HepG2 (cell line): ENCODE measurements around the gene JMJD6. TPM values are rescaled to one million over a fixed set of nuclear protein-coding genes. Genes with fewer than 3 reads are reported as not detected.

ENCODE experiments used
- ATF7 ChIP-seq, 2 experiments: fragments of 450-650 bp in 1 of 2; sonication (generic) in 1 of 2; formaldehyde crosslinking in 1 of 2; IDR thresholded peaks; 2 replicates each; pipeline versions ENCODE4 v1.4.0 to v1.6.1; 2016 to 2020; ENCODE audit warnings: antibody characterized with exemption in 1 of 2, mild to moderate bottlenecking in 1 of 2, missing genetic modification reagents in 1 of 2
- BORCS8-MEF2B ChIP-seq: sonication (generic); formaldehyde crosslinking; IDR thresholded peaks from 2 replicates; pipeline ENCODE4 v1.8.0; 2022; ENCODE audit warnings: mild to moderate bottlenecking, missing genetic modification reagents
- CREB3 ChIP-seq: sonication (generic); formaldehyde crosslinking; IDR thresholded peaks from 2 replicates; pipeline ENCODE4 v1.5.0; 2020; ENCODE audit warnings: missing genetic modification reagents
- HNF4G ChIP-seq, 2 experiments: sonication (generic) in 1 of 2; formaldehyde crosslinking in 1 of 2; IDR thresholded peaks; 2 replicates each; pipeline versions ENCODE4 v1.4.0 to v1.6.1; 2011 to 2020; ENCODE audit warnings: borderline replicate concordance in 2 of 2, low read depth in 2 of 2, mild to moderate bottlenecking in 2 of 2, low read length in 1 of 2, missing genetic modification reagents in 1 of 2, moderate library complexity in 1 of 2
- HOXA5 ChIP-seq: sonication (generic); formaldehyde crosslinking; IDR thresholded peaks from 2 replicates; pipeline ENCODE4 v1.4.0; 2020; ENCODE audit warnings: missing genetic modification reagents
- NONO ChIP-seq, 2 experiments: fragments of 450-650 bp in 1 of 2; sonication (generic) in 1 of 2; formaldehyde crosslinking in 1 of 2; IDR thresholded peaks in 1 of 2; conservative IDR thresholded peaks in 1 of 2; 2 replicates each; pipeline versions ENCODE4 v1.6.1 to v1.8.0; 2017 to 2022; ENCODE audit warnings: mild to moderate bottlenecking in 1 of 2, missing genetic modification reagents in 1 of 2, moderate library complexity in 1 of 2
- PAF1 ChIP-seq: IDR thresholded peaks from 2 replicates; pipeline ENCODE4 v1.6.1; 2016; ENCODE audit warnings: missing genetic modification reagents, missing compliant biosample characterization
- PAWR ChIP-seq: sonication (generic); formaldehyde crosslinking; IDR thresholded peaks from 2 replicates; pipeline ENCODE4 v1.4.0; 2020; ENCODE audit warnings: missing genetic modification reagents, mild to moderate bottlenecking, borderline replicate concordance
- STAG1 ChIP-seq: sonication (generic); formaldehyde crosslinking; IDR thresholded peaks from 2 replicates; pipeline ENCODE4 v1.4.0; 2020; ENCODE audit warnings: missing genetic modification reagents
- ZC3H4 ChIP-seq: sonication (generic); formaldehyde crosslinking; IDR thresholded peaks from 2 replicates; pipeline ENCODE4 v1.4.0; 2020; ENCODE audit warnings: missing genetic modification reagents, borderline replicate concordance
- ZNF275 ChIP-seq: sonication (generic); formaldehyde crosslinking; IDR thresholded peaks from 2 replicates; pipeline ENCODE4 v1.8.0; 2022; ENCODE audit warnings: missing genetic modification reagents, mild to moderate bottlenecking, inconsistent platforms, borderline replicate concordance
- ZNF619 ChIP-seq: sonication (generic); formaldehyde crosslinking; IDR thresholded peaks from 2 replicates; pipeline ENCODE4 v1.4.0; 2020; ENCODE audit warnings: mild to moderate bottlenecking, missing genetic modification reagents
- ZNF646 ChIP-seq: sonication (generic); formaldehyde crosslinking; IDR thresholded peaks from 2 replicates; pipeline ENCODE4 v1.9.0; 2021; ENCODE audit warnings: mild to moderate bottlenecking, missing genetic modification reagents
- ZNF839 ChIP-seq: sonication (generic); formaldehyde crosslinking; IDR thresholded peaks from 2 replicates; pipeline ENCODE4 v1.4.0; 2020; ENCODE audit warnings: missing genetic modification reagents, mild to moderate bottlenecking, borderline replicate concordance
- polyA plus RNA-seq, 8 experiments: library from polyadenylated mRNA; depleted of rRNA in 3 of 8; stranded (reverse) in 7 of 8; unstranded in 1 of 8; fragments of >200 nt; fragmentation: Illumina TruSeq in 4 of 8; extraction: Trizol in 4 of 8; gene quantifications; 2 replicates each; pipeline versions ENCODE4 v1.2.1 to v1.2.3, GENCODE V29; 2011 to 2016; ENCODE audit warnings: low read depth in 4 of 8, missing spikeins in 1 of 8, mixed read lengths in 1 of 8; ENCODE audit not compliant: insufficient read depth in 1 of 8
- total RNA-seq, 5 experiments: library from RNA; depleted of rRNA; stranded (reverse); fragments of >200 nt; fragmentation: Illumina TruSeq; extraction: Trizol; gene quantifications; 2 replicates each; pipeline ENCODE4 v1.2.3, GENCODE V29; 2016; ENCODE audit warnings: low read depth in 1 of 5
- TF ChIP-seq, protein P1 (sequence below): sonication (generic); formaldehyde crosslinking; IDR thresholded peaks from 2 replicates; pipeline ENCODE4 v1.4.0; 2020; ENCODE audit warnings: missing genetic modification reagents

Gene JMJD6
- total and polyA plus RNA-seq, 2 of the 13 experiments (the other 11 are each of a cell fraction or from before 2014, with no cell fraction given) = 33.6 to 41.0 TPM

GRCh38 chr17:76696763-76697701, 29.4 kb downstream of the JMJD6 start (continued):
- TF ChIP-seq CREB3 (no peak), ZC3H4 (no peak), PAWR (CRISPR knock-in tag) (no peak), BORCS8-MEF2B (CRISPR knock-in tag) (0 out of 2 replicates have a peak, but pooled peaks have one; percentile 68), HNF4G (IDR thresholded peaks at IDR 0.05; ENCODE audit: borderline replicate concordance, low read depth, low read length) (no peak), HNF4G (CRISPR knock-in tag; IDR thresholded peaks at IDR 0.05; ENCODE audit: borderline replicate concordance, low read depth) (no peak), ZNF275 (CRISPR knock-in tag) (no peak), ZNF839 (CRISPR knock-in tag) (no peak), STAG1 (CRISPR knock-in tag) (no peak), ZNF619 (CRISPR knock-in tag) (no peak), HOXA5 (no peak), ATF7 (IDR thresholded peaks at IDR 0.05) (no peak), ATF7 (CRISPR knock-in tag; IDR thresholded peaks at IDR 0.05) (no peak), PAF1 (CRISPR knock-in tag) (no peak), NONO (IDR thresholded peaks at IDR 0.05) (no peak), NONO (CRISPR knock-in tag; conservative IDR thresholded peaks at IDR 0.05) (no peak), ZNF646 (CRISPR knock-in tag) (no peak)
- TF ChIP-seq, protein P1, sequence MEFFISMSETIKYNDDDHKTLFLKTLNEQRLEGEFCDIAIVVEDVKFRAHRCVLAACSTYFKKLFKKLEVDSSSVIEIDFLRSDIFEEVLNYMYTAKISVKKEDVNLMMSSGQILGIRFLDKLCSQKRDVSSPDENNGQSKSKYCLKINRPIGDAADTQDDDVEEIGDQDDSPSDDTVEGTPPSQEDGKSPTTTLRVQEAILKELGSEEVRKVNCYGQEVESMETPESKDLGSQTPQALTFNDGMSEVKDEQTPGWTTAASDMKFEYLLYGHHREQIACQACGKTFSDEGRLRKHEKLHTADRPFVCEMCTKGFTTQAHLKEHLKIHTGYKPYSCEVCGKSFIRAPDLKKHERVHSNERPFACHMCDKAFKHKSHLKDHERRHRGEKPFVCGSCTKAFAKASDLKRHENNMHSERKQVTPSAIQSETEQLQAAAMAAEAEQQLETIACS (CRISPR knock-in tag) = no peak
